Measurements from ENCODE around the gene OR52M1. TPM values are rescaled to one million over a fixed set of nuclear protein-coding genes. Genes with fewer than 3 reads are reported as not detected.

The OR52M1 gene
- not detected for polyA plus RNA-seq (2012; ENCODE audit: insufficient read depth, insufficient read length, low read depth)

DNA sequence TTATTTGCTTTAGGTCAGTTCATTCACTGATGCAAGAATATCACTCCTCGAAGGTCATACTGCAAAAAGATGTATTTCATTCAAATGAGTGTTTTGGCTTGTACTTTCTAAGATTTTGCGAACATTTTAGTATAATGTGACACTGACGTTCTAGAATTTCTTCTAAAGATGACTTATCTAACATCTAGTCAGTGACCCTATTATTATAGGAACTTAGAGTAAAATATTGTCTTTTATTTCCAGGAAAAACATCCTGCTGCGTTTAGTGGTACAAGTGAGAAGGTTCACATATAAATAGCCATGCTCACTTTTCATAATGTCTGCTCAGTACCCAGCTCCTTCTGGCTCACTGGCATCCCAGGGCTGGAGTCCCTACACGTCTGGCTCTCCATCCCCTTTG lies at the start of gene OR52M1:
OR52M1 (plus strand) TSS at position 301 of the 400 bp plus-strand sequence; CDS start at position 301, 0 bp downstream.
- H3K4me3 ChIP-seq (ENCODE audit: low read depth, low read length) = no peak within 1 kb of the TSS
- H3K4me1 ChIP-seq = no peaks in the 10 kb centered on the region
- no peak for DNase-seq
- H3K36me3 ChIP-seq = no peaks in the 10 kb centered on the region
- no peak for TF ChIP-seq CTCF (IDR thresholded peaks at IDR 0.05; ENCODE audit: low read depth, low read length)
- H3K9me3 ChIP-seq = no peaks in the 10 kb centered on the region
- H3K27me3 ChIP-seq = no peaks in the 10 kb centered on the region

- H3K4me3 ChIP-seq (ENCODE audit: low read depth, low read length) = no peak overlapping the region
- peaks cover 24% of the 10 kb centered on the region for H3K27me3 ChIP-seq
- no peaks in the 10 kb centered on the region for H3K4me1 ChIP-seq
- no peak for DNase-seq
- no peaks in the 10 kb centered on the region for H3K36me3 ChIP-seq
- no peaks in the 10 kb centered on the region for H3K9me3 ChIP-seq
- TF ChIP-seq CTCF (IDR thresholded peaks at IDR 0.05; ENCODE audit: low read depth, low read length) = no peak
Observed at GRCh38 chr11:4495487-4495886, 49.5 kb upstream of the OR52M1 start.

- TF ChIP-seq CTCF (IDR thresholded peaks at IDR 0.05; ENCODE audit: low read depth, low read length) = no peak
- H3K4me1 ChIP-seq = no peaks in the 10 kb centered on the region
Observed at GRCh38 chr11:4495986-4496385, 49.0 kb upstream of the OR52M1 start.

DNA sequence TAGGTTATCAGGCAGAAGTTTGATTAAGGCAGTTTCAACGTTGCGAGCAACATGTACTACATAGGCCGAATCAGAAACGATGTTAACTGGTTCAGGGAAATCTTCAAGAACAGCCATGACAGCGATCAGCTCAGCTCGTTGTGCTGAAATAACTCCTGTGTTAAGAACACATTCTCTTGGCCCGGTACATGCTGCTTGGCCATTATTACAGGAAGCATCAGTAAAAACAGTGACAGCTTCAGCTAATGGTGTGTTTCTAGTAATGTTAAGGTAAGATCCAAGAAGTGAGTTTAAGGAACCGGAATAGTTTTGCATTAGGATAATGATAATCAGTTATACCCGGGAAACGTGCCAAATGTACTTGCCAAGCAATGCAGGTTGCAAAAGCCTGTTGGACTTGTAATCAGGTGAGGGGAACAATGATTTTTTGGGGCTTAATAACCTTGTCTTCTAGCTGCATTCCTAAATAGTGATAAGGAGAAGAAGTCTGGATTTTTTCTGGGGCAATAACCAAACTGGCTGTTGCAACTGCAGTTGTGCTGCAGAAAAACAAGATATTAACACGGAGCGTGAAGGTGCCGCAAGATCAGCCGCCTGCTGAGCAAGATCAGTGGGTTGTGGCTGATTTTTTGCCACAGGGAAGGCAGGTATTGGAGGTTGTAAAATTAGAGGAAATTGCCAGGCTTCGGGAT lies 48.3 kb upstream of the OR52M1 start:
- H3K36me3 ChIP-seq = no peaks in the 10 kb centered on the region
- TF ChIP-seq CTCF (IDR thresholded peaks at IDR 0.05; ENCODE audit: low read depth, low read length) = no peak
- no peak for DNase-seq
- no peak overlapping the region for H3K4me3 ChIP-seq (ENCODE audit: low read depth, low read length)
- no peaks in the 10 kb centered on the region for H3K9me3 ChIP-seq
- no peaks in the 10 kb centered on the region for H3K4me1 ChIP-seq
- peaks cover 24% of the 10 kb centered on the region for H3K27me3 ChIP-seq

More at GRCh38 chr11:4495986-4496385, 49.0 kb upstream of the OR52M1 start:
- H3K9me3 ChIP-seq = no peaks in the 10 kb centered on the region
- H3K36me3 ChIP-seq = no peaks in the 10 kb centered on the region
- DNase-seq = no peak
- peaks cover 24% of the 10 kb centered on the region for H3K27me3 ChIP-seq
- no peak overlapping the region for H3K4me3 ChIP-seq (ENCODE audit: low read depth, low read length)

GRCh38 chr11:4508886-4509285 lies 36.1 kb upstream of the OR52M1 start:
- H3K4me3 ChIP-seq (ENCODE audit: low read depth, low read length) = no peak overlapping the region
- no peaks in the 10 kb centered on the region for H3K4me1 ChIP-seq
- H3K9me3 ChIP-seq = no peaks in the 10 kb centered on the region
- TF ChIP-seq CTCF (IDR thresholded peaks at IDR 0.05; ENCODE audit: low read depth, low read length) = no peak
- DNase-seq = no peak
- no peaks in the 10 kb centered on the region for H3K27me3 ChIP-seq
- H3K36me3 ChIP-seq = no peaks in the 10 kb centered on the region

Measured in BE2C (cell line).